Stimulated activated CD8-positive, alpha-beta memory T cell treated with anti-CD3 and anti-CD28 coated beads, Interleukin-2, amount 100 ng/mL, for 1 hour (primary cell): ENCODE data around the gene SH3BGRL.
A peak's percentile ranks its signal among the peaks of the same experiment; 100 is the strongest.

Source experiments
- DNase-seq, 2 donors: peaks; one replicate each; pipeline ENCODE4 v3.0.0-alpha.2; 2020; ENCODE audit warnings: low read depth in 2 of 2

The SH3BGRL gene

DNA sequence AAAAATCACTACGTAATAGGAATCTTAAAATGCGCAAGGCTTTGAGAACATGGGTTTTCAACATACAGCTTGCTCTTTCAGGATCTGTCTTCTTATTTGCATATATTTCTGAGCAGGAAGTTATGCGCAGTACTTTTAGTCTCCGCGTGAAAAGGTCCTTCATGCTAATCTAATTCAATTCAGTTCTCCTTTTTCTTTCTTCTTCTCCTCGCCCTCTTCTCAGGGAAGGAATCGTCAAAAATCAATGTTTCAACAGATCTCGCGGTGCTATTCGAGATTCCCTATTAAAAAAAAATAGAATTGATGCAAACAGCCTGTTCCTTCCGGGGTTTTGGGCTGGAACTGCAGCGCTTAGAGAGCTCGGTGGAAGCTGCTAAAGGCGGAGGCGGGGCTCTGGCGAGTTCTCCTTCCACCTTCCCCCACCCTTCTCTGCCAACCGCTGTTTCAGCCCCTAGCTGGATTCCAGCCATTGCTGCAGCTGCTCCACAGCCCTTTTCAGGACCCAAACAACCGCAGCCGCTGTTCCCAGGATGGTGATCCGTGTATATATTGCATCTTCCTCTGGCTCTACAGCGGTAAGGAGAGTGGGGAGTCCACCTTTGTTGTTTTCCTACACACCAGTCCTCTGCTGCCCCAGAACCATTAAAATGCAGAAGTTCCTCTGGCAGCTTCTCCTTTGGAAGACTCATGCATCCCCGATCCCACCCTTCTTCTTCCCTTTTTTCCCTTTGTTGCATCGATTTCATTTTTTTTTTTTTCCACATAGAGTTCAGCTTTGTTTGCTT, at the start of gene SH3BGRL, which contains the start of gene HMGN5:
Gene SH3BGRL (plus strand): TSS at position 432 of the 785 bp plus-strand sequence. CDS start 99 bp downstream, at position 531.
Gene HMGN5 (minus strand): TSS at position 243 of the 785 bp plus-strand sequence. CDS start 80,364 bp downstream, outside the sequence.
- DNase-seq: peak; percentile 18 to 48

DNA sequence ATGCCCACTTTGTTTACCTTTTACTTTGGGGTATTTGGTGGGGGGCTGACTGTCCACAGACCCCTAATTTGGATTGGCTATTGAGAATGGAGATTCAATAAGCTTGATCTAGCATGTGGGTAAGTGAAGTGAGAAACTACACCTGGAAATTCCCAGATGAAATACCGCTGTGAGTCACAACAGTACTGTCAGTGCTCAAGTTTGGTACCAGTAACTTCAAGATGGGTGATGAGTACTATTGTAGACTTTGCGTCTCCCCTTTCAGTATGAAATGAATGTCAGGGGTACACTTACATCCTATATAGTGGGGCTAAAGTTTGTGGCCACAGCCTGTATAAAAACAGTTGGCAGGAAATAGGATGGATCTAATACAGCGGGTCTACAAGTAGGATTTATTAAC, 33.5 kb upstream of the SH3BGRL start:
- DNase-seq: no peak

- no peak for DNase-seq
These were observed 27.6 kb upstream of the SH3BGRL start for GRCh38 chrX:81174286-81174685.

- DNase-seq: no peak
These were observed 6.6 kb upstream of the SH3BGRL start for GRCh38 chrX:81195259-81195658.

DNA sequence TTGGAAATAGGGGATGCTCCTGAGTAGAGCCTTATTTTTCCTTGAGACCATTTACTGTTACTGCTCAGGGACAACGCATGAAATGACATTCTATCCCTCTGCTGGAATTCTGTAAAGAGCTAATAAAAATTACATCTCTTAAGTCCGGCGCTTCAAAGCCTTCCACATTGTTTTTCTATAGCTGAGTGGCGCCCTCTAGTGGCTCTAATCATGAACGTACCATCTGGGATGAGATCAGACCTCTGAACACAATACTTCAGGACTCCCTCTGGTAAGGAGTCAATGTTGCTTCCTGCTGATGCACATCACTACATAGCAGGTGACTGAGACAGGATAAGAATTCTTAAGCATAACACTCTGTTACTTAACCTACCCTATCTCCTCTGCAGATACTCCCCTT, 6.2 kb upstream of the SH3BGRL start:
- DNase-seq: peak; percentile 30 to 38

GRCh38 chrX:81201071-81201470, 831 bp upstream of the SH3BGRL start:
- DNase-seq: no peak

- no peak for DNase-seq
These were observed 536 bp downstream of the SH3BGRL start for GRCh38 chrX:81202456-81202819.

DNA sequence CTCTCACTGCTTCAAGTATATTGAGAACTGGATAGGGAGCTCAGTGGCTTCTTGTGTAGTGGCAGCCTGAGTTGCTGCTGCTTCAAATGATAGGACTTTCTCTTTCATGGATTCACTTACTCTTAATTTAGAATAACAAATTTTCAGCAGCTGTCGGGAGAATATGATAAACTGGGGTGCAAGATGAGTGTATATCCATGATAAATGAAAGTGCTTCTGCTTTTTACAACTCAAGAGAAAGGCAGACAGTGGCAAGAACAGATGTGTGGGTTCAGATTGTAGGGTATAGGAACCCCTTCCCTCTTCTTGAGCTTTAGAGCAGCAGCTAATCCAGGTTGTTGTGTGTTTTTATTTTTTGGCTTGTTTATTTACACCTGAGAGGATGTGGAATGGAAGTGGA, 1.0 kb downstream of the SH3BGRL start:
- no peak for DNase-seq

- no peak for DNase-seq
These were observed 3.6 kb downstream of the SH3BGRL start for GRCh38 chrX:81205551-81205950.

- no peak for DNase-seq
These were observed 4.6 kb downstream of the SH3BGRL start for GRCh38 chrX:81206476-81206875.

DNA sequence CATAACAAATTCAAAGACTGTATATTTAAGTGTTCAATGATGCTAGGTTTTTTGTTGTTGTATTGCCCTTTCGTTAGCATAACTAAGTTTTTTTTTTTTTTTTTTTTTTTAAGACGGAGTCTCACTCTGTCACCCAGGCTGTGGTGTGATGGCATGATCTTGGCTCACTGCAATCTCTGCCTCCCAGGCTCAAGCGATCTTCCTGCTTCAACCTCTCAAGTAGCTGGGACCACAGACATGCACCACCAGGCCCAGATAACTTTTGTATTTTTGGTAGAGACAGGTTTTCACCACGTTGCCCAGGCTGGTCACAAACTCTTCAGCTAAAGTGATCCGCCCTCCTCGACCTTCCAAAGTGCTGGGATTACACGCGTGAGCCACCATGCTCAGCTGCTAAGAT, 7.0 kb downstream of the SH3BGRL start:
- DNase-seq: no peak

GRCh38 chrX:81215685-81216084, 13.8 kb downstream of the SH3BGRL start:
- no peak for DNase-seq

DNA sequence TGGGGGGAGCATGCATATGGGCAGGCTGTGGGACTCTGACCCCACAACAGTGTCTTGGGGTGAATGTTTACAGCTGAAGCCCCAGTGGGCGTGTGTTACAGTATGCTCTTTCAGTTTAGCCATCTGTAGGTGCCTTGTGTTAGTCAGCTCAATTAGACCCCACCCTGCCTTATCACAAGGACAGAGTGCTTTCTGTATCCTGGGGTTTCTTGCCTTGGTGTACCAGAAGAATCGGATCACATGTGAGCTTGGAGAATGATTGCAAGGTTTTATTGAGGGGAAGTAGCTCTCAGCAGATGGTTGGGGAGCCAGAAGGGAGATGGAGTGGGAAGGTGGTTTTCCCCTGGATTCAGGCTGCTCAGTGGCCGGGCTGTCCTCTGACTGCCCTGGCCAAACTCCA, 27.3 kb downstream of the SH3BGRL start:
- no peak for DNase-seq

DNA sequence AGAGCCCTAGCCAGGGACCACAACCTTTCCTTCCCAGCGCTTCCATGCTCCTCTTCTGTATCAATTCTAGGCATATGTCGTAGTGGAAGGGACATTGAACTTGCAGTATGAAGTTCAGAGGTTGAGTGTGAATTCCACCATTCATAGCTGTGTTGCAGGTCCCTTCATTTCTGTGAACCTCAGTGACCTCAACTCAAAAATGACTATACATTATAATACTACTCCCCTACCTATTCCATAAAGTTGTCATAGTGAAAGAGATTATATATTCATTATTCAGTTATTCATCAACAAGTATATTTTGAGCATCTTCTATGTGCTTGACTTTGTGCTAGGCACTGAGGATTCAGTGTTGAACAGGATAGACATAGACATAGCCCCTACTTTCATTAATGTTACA, 28.0 kb downstream of the SH3BGRL start:
- no peak for DNase-seq

- DNase-seq: no peak
These were observed 29.6 kb downstream of the SH3BGRL start for GRCh38 chrX:81231476-81231875.

DNA sequence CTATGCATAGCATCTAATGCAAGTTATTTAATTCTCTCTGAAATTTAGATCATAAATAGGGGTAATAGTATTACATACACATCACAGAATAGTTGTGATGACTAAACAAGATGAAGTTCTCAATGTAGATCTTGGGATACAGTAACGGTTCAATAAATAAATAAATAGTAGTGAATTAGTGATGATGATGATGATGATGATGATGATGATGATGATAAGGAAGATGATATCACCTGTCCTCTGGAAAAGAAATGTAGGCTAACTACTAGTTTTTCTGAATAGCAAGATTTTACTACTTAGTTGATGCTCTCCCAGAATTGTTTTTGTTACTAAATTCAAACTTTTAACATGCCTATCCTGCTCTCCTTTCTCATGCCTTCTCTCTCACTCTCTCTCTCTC, 30.3 kb downstream of the SH3BGRL start:
- no peak for DNase-seq

DNA sequence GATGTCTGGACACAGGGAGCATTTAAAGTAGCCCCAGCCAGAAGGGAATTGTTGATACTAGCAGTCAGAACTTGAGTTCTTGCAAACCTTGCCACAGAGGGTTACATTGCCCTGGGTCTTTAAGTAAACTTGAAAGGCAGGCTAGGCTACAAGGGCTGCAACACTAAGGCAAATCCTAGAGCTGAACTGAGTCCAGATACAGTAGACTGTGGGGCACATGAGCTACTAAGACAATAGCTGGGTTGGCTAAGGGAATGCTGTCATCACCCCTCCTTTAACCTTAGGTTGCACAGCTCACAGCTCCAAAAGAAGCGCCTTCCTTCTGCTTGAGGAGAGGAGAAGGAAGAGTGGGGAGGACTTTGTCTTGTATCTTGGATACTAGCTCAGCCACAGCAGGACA, 35.6 kb downstream of the SH3BGRL start:
- DNase-seq: no peak

GRCh38 chrX:81238166-81238565, 36.3 kb downstream of the SH3BGRL start:
- no peak for DNase-seq

GRCh38 chrX:81240701-81241331, 38.9 kb downstream of the SH3BGRL start:
- DNase-seq: no peak

- no peak for DNase-seq
These were observed 39.9 kb downstream of the SH3BGRL start for GRCh38 chrX:81241753-81242152.

GRCh38 chrX:81255876-81256275, 54.0 kb downstream of the SH3BGRL start:
- DNase-seq: no peak

DNA sequence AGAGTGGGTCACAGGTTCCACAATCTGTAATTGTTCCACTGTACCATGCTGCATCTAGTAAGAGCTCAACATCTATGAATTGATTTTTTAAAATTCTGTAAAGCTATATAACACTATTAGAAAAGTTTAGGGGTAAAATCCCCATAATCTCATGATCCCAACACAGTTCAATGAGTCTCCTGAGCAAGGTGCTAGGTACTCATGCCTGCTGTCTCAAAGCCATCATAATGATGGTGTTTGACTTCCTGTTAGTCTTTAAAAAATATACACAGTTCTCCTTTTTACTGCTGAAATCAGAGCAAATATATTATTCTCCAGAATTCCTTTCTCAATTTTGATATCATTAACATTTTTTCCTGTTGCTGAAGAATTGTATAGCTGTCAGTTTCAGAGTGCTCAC, 55.9 kb downstream of the SH3BGRL start:
- DNase-seq: no peak

DNA sequence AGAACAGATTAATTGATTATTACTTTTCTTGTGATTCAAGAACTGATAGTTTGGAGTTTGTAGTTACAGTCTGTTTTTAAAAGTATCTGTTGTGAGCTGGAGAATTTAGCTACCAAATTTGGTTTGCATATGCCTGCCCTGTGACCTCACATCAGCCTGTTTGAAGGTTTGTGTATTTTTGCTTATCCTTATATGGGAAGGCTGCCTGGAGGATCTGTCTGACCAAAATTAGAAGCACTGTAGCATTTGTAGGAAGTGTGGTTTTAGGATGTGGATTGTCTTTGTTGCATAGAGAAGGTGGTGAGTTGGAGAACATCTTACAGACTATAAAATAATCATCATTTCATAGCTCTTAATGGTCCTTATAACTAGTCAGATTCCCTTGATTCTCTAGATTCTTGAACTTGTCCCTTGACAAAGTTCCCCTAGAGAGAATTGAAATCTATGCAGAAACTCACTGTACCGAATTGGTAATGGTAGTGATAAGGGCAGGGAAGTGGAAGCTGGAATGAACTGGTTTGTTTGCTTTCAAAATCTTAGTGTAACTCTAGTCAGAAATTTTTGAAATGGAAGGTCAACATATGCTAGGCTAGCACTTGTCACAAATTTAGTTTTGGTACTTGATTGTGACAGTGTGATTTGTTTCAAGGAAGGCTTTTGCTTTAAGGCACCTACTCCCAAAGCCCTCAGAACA, 57.3 kb downstream of the SH3BGRL start:
- DNase-seq: no peak
